Epidermal melanocyte (primary cell): ENCODE data around the gene OSCP1.

ENCODE experiments used
- DNase-seq: peaks from one replicate; pipeline ENCODE4 v3.0.0; 2011; ENCODE audit warnings: low spot score; ENCODE audit not compliant: insufficient read length

The OSCP1 gene

DNA sequence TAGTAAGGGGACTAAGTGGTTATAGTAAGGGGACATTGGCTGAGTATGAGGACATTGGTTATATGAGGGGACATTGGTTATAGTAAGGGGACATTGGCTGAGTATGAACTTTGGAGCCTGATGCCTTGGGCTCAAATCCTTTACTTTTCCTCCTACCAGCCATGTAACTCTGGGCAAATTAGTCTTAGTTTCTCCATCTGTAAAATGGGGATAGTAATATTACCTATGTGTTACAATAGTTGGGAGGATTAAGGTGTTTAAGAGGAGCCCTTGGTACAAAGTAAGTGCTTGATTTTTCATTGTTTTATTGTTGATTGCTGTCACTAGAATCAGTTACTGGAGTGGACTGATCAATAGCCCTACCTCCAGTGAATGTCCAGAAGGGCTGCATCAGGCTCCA lies 2.8 kb downstream of the OSCP1 start:
- DNase-seq = no peak

DNA sequence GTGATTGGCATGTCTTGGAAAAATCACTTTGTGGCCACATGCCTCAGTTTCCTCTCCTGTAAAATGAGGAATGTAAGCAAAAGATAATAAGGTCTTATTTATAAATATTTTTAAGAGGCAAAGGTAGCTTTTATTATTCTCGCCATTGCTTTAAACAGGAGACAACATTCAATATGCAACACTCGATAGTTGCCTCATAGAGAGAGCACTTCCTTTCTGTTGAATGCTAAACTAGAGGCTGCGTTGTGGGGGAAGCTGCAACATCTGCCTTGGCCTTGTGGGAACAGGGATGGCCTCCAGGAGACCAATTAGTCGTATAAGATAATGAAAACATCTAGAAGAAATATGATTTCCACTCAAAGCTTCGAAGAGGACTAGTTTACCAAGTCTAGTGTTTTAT lies 3.5 kb downstream of the OSCP1 start:
- no peak for DNase-seq

DNA sequence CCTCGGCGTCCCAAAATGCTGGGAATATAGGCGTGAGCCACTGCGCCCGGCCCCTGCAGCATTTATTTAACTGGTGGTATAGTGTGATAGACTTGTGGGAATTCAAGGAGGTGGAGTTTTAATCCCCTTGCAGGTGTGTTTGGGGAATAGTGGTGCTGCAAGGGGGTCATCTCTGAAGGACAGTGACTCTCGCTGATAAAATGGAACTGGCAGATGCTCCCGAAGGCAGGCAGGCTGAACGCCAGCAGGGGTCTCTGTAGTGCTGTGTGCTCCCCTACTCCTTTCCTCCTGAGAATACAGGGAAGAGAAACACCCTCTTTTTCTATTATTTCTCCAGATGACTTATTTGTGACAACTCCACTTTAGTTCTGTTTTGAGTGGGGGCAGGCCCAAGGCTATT lies 4.0 kb downstream of the OSCP1 start:
- no peak for DNase-seq

DNA sequence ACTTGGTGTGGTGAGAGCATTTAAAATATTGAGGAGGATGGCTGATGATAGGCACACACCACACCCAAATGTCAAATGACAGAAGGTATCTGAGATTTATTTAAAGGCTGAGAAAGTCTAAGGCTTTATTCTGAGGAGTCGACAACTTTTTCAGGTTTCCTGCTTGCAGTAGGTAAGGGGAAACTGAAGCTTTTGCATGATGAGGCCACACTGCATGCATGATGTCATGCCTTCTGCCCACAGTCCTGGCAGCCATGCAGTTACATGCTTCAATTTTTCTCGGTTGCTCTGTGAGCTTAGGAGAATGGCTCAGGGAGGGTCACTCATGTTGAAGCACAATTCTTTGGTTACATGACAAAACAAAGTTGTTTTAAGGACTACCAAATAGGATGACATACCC lies 7.0 kb downstream of the OSCP1 start:
- DNase-seq = no peak

DNA sequence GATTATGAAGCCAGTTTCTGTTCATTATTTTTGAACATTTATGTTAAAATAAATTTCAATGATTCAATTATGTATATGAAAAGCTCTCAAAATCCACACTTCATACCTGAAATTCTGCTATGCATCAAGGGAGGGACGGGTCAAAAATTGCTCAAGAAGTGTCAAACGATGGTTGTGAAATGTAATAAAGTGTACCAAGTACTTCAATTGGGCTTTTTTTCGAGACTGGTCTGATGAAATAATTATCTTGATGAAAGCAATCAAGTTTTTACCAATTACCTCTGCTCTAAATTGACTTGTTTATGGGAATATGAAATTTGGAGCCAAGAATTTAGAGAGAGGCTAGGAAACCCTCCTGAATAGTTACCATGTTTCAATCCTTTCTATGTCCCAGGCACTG lies 7.9 kb downstream of the OSCP1 start:
- no peak for DNase-seq

DNA sequence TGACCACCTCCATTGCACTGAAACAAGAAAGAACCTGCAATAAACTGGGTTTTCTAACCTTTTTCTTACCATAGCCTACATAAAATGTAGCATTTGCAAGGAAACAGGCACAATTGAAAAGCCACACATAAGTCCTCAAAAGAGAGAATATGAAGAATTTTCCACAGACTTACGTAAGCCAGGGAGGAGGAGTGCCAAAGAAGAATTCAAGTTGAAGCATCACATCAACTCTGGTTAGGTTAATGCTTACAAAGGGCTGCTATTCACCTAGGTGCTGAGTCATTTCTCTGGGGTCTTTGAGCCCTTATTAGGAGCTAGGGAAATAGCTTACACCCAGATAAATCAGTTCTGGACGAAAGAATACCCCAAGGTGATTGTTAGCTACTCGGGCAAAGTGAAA lies 9.6 kb downstream of the OSCP1 start:
- DNase-seq = no peak

DNA sequence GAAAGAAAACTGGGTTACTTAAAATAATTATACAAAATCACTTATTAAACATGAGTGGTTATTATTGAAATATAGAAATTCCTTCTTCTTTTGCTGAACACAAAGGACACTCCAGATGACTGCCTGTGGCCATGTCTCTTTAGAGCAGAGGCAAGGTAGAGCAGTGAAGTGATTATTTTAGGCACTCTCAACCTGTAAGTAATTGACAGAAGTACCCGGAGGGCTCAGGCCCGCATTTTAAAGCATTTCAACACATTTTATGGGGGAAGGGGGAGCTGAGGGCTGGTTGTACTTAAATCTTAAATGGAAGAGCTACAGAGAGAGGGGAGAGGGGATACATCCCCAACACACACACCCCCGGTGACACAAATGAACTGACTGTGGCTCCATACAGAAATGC lies 10.2 kb downstream of the OSCP1 start:
- no peak for DNase-seq

DNA sequence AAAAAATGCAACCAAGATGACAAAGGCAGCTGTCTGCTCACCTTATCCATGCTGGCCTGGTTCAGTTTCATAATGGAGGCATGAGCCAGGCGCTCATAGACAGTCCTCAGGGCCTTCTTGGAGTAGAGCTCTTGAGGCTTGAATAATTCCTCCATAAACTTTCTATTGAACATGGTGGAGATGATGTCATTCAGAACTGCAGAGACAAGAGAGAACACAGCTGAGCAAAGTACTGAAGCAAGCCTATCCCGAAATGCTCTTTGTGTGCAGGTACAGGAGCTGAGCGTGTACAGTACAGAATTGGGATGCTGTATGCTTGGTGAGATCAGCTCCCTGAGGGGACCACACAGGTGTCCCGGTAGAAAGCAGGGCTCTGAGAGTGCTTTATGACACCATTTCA lies 11.5 kb downstream of the OSCP1 start:
- DNase-seq = no peak

DNA sequence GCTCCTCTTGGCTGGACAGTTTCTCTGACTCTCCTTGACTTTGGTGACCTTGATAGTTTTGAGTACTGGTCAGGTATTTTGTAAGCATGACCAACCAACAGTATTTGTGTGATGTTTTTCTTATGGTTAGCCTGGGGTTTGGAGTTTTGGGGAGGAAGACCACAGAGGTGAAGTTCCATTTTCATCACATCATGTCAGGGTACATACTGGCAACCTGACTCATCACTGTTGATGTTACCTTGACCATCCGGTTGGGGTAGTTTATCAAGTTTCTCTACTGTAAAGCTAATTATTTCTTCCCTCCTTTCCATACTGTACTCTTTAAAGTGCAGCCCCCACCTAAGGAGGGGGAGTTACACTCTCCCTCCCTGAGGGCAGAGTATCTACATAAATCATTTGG lies 13.4 kb downstream of the OSCP1 start:
- no peak for DNase-seq

DNA sequence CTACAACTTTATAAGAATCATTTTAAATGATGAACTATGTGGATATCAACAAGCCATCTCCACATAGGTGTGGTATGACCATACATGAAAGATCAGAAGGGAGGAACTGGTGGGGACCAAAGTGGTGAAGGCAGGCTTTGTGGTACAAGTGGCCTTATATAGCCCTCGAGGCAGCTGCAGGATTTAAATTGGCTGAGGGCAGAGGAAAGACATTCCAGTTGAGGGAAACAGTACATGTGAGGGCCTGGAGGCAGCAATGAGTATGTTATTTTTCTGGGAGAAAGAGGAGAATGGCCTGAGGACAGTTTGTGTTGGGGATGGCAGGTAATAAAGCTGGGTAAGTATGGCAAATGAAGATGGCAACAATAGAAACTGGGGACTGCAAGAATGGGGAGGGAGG lies 17.1 kb downstream of the OSCP1 start:
- DNase-seq = no peak

DNA sequence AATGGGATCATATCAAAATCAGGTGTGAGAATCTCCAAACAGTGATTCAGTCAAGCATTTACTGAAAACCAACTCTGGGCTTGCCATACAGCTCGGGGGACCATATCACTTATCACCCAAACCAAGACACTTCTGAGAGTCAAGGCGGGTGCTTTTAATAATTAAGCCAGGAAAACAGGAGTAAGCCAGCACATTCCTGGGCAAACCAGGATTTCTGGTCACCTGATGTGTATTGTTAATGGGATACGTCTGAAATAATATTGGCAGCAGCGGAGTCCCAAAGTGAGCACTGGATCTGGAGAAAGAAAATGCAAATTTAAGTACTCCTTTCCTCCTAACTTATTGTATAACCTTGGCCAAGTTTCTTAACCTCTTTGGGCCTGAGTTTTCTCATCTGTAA lies 17.6 kb downstream of the OSCP1 start:
- DNase-seq = no peak

DNA sequence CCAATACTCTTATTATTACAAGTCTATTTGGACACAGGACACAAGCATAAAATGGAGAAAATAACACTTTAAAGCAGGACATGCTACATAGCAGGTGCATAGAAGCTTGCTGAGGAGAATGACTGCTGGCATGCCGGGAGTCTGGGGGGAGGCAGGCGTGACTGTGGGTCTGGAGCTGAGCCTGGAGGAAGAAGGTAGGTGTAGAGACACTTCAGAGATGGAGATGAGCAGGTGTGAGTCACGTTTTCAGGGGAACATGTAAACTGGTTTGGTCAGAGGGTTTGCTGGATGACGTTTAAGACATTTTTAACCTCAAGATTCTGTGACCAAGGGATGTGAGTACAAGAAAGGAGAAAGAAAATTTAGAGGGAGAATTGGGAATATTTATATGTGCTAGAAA lies 24.5 kb downstream of the OSCP1 start:
- no peak for DNase-seq

DNA sequence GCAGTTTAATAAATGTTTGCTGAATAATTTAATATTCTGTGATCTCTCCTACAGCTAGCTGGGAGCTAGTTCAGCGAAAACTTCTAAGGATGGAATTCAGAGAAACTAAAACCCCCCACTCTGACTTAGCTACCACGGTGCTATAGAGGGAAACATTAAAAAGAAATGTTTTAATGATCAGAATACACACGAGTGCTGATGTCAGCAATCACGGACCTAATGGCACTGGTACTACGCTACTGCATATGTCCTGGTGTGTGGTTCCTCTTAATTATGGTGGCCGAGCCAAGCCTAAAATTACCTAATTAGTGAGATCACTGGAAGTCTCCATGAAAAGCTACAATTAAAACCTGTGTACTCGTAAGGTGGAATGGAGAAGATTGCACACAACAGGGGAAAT lies 28.6 kb downstream of the OSCP1 start:
- no peak for DNase-seq

DNA sequence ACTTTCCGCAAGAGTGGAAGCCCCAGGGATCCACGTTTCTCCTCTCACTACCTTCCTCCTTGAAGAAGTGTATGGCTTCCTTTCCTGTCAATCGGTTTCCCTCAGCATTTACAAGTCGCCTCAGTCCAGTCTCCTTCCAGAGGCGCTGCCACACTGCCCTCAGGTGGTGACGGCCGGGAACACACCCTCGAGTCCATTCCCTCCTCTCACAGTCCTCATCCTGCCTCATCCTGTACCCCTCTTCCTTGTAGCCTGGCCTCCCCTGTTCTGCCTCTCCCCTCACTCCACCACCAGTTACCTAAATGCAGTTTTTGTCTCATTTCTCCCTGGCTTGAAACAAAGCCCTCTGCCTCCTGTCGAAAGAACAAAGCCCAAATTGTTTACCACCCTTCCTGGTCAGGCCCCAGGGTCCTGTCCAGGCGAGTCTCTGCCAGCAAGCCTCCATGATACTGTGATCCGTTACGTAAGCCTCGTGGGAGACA lies 29.4 kb downstream of the OSCP1 start:
- peak; percentile 74 for DNase-seq

DNA sequence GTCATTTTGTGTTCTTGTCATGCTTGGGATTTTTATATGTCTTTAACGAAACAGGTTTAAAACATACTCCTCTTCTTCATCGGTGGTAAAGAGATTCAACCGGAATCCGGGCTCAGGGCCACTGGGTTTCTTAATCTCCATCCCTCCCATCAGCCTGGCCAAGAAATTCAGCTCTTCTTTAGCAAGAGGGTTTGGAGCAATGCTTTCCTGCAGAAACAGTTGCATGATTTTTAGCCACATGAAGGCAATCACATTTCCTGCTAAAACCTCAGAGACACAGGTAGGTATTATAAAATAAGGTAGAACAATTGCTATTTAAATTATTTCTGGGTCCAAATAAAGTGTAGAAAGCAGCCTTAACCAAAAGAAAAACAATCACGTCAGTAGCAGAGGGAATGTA lies 29.8 kb downstream of the OSCP1 start:
- no peak for DNase-seq

DNA sequence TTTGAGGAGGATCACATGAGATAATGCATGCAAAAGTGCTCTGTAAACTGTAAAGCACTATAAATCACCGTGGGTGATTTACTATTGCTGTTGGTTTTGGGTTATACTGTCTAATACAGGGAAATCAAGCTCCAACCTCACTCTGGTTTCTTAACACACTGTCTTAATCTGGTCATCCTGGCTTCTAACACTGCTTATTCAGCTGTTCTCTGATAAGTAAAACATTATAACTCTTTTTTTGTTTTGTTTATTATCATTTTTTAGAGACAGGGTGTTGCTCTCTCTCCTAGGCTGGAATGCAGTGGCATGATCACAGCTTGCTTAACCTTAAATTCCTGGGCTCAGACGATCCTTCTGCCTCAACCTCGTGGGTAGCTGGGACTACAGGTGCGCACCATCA lies 30.7 kb downstream of the OSCP1 start:
- no peak for DNase-seq

DNA sequence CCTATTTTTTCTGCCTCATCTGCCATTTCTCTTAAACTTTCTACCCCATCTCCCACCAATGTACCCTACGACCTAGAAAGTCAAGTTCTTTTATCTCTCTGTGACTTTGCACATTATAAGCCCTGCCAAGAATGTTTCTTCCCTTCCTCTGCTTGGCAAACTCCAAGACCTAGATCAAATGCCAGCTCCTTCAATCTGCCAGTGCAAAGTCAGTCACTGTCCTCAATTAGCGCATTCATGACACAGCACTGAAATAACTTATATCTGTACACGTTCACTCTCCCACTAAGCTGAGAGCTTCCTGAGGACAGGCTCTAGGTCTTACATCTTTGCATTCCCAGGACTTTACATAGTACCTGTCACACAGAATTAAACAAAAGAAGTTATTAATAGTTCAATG lies 31.1 kb downstream of the OSCP1 start:
- no peak for DNase-seq

DNA sequence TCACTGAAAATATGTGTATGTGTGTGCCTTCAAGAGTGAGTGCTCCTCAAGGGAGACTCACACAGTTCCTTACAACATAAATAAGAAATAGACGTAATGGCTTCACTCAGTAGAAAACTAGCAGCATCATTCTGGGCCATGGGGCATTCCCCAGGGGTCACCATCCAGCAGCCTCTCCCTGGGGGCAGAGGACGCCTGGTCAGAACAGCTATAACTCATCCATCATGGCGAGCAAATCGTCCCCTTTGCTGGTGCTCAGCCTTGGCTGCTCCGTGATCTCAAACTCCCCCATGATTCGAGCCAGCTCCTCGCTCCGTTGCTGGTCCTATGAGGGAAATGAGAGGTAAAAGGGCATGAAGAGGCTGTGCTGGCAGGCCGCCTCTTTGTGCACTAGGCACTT lies 32.3 kb downstream of the OSCP1 start:
- no peak for DNase-seq

DNA sequence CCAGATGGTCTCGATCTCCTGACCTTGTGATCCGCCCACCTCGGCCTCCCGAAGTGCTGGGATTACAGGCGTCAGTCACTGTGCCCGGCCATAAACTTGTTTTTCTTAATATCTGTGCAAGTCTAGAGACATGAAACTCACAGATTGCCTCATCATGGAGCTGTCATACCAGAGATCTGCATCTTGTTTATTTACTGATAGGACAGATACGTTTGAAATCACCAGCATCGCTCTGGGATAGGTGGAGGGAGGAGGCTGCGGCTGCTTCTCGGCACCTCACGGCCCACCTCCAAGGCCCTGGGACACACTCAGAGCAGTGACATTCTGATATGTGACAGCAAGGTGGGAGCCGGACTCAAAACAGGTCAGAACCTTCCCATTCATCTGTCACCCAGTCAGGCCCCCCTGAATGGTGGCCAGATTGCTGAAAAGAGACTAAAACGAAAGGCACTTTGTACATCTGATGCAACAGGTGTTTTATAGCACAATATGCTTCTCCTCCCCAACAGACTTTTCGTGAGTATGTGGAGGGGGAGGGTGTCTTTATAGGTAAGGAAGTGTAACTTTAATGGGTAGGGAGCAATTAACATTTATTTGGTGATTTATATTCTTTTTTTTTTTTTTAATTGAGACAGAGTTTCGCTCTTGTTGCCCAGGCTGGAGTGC lies 34.5 kb downstream of the OSCP1 start:
- DNase-seq = no peak

DNA sequence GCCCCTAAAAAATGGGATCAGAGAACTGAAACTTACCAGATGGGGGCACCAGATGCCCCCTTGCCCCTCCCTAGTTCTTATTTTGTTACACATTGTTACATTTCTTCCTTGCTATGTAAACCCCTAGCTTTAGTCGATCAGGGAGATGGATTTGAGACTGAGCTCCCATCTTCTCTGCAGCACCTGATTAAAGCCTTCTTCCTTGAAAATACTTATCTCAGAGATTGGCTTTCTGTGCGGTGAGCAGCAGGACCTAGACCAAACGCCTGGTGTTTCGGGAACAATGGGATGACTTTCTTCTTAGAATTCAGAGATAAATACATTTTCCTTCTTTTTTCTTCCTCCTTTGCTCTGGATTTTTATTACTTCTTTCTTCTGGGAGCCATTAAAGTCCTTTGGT lies 35.9 kb downstream of the OSCP1 start:
- no peak for DNase-seq

DNA sequence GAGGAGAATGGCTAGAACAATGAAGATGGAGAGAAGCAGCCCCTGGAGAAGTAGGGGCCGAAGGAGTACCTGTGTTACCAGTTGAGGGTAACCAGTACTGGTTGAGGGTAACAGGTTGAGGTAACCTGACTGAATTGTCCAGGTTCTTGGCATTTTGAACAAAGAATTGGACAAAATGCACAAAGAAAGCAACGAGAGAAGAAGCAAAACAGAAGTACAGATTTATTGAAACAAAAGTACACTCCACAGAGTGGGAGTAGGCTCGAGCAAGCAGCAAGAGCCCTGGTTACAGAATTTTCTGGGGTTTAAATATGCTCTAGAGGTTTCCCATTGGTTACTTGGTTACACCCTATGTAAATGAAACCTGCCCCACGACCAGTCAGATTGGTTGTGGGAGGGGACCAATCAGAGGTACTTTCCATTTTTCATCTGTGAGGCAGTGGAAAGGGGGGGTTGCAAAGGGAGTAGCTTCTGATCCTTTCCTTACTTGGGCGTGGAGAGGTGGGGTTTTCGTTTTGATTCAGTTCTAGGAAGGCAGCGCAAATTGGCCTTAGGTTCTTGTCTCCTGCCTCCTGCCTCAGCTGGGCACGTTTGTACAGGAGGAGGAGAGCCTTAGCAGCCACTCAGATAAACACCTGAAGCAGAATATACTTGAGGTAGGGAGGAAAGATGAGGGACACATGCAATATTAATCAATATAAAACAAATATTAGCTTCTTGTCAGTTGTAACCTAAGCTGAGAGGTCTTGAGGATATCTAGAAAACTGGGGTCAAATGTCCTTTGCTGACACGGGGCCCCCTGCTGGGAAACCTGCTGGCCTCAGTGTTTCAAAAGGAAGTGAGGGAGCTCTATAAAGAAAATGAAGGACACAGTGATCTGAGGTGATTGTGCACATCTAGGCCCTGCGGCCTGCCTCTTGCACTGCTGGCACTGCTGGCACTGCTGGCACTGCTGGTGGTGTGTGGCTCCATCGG lies 38.3 kb downstream of the OSCP1 start:
- DNase-seq = no peak

DNA sequence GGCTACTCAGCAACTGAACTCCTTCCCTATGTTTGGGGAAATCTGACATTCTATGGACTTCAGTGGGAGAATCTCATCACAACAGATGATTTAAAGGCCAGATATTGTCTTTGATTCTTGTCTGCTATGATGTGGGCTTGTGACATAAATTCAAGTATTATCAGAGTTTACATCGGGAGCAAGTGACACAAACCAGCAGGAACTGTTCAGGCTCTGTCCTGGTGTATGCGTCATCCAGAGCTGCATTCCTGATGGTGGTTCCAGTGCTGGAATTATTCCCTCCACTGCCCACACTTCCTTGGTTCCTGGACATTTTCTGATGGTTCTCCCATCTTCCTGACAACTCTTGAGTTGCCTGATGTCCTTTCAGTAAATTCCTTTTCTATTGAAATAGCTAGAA lies 41.8 kb downstream of the OSCP1 start:
- DNase-seq = no peak

DNA sequence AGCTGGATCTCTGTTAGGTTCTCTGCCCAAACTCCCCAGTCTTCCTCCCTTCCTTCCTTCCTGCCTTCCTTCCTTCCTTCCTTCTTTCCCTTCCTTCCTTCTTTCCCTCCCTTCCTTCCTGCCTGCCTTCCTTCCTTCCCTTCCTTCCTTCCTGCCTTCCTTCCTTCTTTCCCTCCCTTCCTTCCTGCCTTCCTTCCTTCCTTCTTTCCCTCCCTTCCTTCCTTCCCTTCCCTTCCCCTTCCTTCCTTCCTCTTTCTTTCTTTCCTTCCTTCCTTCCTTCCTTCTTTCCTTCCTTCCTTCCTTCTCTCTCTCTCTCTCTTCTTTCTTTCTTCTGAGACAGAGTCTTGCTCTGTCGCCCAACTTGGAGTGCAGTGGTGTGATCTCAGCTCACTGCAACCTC lies 43.8 kb downstream of the OSCP1 start:
- DNase-seq = no peak
